SK-N-SH (cell line): ENCODE data around the gene ERGIC1. TPM values are rescaled to one million over a fixed set of nuclear protein-coding genes. Genes with fewer than 3 reads are reported as not detected.
A peak's percentile ranks its signal among the peaks of the same experiment; 100 is the strongest.

Experiments
- CTCF ChIA-PET: fragments of 300-600, 350-600 bp; formaldehyde crosslinking; extraction: SDS; loops from one replicate; lab custom pipeline; 2021; lab: Yijun Ruan, JAX
- POLR2A ChIA-PET: fragments of 350-600 bp; sonication (Branson Sonifier 250); formaldehyde crosslinking; extraction: SDS; loops from one replicate; lab custom pipeline; 2020; ENCODE audit warnings: antibody characterized with exemption, inconsistent platforms; lab: Yijun Ruan, JAX
- DNase-seq: peaks from one replicate; pipeline ENCODE4 v3.0.0; 2012
- H2AFZ ChIP-seq: fragments of 200-600 bp; sonication (generic); 2 replicates; pipeline ENCODE4 v1.8.1; 2016; ENCODE audit warnings: antibody characterized with exemption, mild to moderate bottlenecking, low read depth
- H3F3A ChIP-seq: fragments of 200-600 bp; sonication (generic); replicated peaks from 2 replicates; pipeline ENCODE3; 2016; ENCODE audit warnings: antibody characterized with exemption, mild to moderate bottlenecking; ENCODE audit not compliant: insufficient read depth
- H3K27ac ChIP-seq, 2 experiments: fragments of 200-500 bp in 1 of 2; fragments of 200-600 bp in 1 of 2; sonication (Bioruptor generic) in 1 of 2; sonication (generic), shearing (Covaris generic) in 1 of 2; 2 replicates each; pipeline versions ENCODE4 v1.5.1 to v1.6.1; 2014 to 2016; ENCODE audit warnings: low read depth in 2 of 2, inconsistent platforms in 1 of 2, low read length in 1 of 2, mild to moderate bottlenecking in 1 of 2, mixed read lengths in 1 of 2
- H3K27me3 ChIP-seq: fragments of 200-600 bp; sonication (generic), shearing (Covaris generic); 2 replicates; pipeline ENCODE4 v1.6.1; 2016; ENCODE audit warnings: mixed run types; ENCODE audit not compliant: insufficient read depth
- H3K36me3 ChIP-seq, 2 experiments: fragments of 200-500 bp in 1 of 2; fragments of 200-600 bp in 1 of 2; sonication (Bioruptor generic) in 1 of 2; sonication (generic) in 1 of 2; replicated peaks in 1 of 2; 2 replicates each; pipeline versions ENCODE3 to v1.5.1; 2014 to 2016; ENCODE audit warnings: low read length in 1 of 2, mild to moderate bottlenecking in 1 of 2; ENCODE audit not compliant: insufficient read depth in 2 of 2, control insufficient read depth in 1 of 2
- H3K4me1 ChIP-seq, 2 experiments: fragments of 200-500 bp in 1 of 2; fragments of 200-600 bp in 1 of 2; sonication (Bioruptor generic) in 1 of 2; sonication (generic), shearing (Covaris generic) in 1 of 2; 2 replicates each; pipeline versions ENCODE4 v1.5.1 to v1.6.1; 2014 to 2016; ENCODE audit warnings: low read depth in 1 of 2, low read length in 1 of 2, mixed run types in 1 of 2; ENCODE audit not compliant: insufficient read depth in 2 of 2, control insufficient read depth in 1 of 2
- H3K4me2 ChIP-seq: fragments of 200-600 bp; sonication (generic), shearing (Covaris generic); 2 replicates; pipeline ENCODE4 v1.6.1; 2017; ENCODE audit warnings: mixed run types
- H3K4me3 ChIP-seq, 2 experiments: fragments of 200-500 bp in 1 of 2; fragments of 200-600 bp in 1 of 2; sonication (Bioruptor generic) in 1 of 2; sonication (generic), shearing (Covaris generic) in 1 of 2; 2 replicates each; pipeline versions ENCODE4 v1.5.1 to v1.8.1; 2014 to 2016; ENCODE audit warnings: low read depth in 2 of 2, inconsistent platforms in 1 of 2, low read length in 1 of 2, mild to moderate bottlenecking in 1 of 2, mixed read lengths in 1 of 2, moderate library complexity in 1 of 2
- H3K79me2 ChIP-seq: fragments of 200-600 bp; sonication (generic); 2 replicates; pipeline ENCODE4 v1.8.1; 2017; ENCODE audit warnings: mild to moderate bottlenecking; ENCODE audit not compliant: insufficient read depth
- H3K9ac ChIP-seq: fragments of 200-600 bp; sonication (generic); 2 replicates; pipeline ENCODE4 v1.6.1; 2017; ENCODE audit warnings: mixed run types
- H3K9me2 ChIP-seq: fragments of 200-600 bp; sonication (generic); 2 replicates; pipeline ENCODE4 v1.6.1; 2017; ENCODE audit warnings: mixed run types
- H3K9me3 ChIP-seq: fragments of 200-600 bp; sonication (generic); 2 replicates; pipeline ENCODE4 v1.6.1; 2017; ENCODE audit warnings: mixed run types, mild to moderate bottlenecking, moderate library complexity
- H4K20me1 ChIP-seq: fragments of 200-600 bp; sonication (generic); 2 replicates; pipeline ENCODE4 v1.6.1; 2017; ENCODE audit warnings: mild to moderate bottlenecking, mixed run types; ENCODE audit not compliant: insufficient read depth
- CHD2 ChIP-seq: fragments of 150-350 bp; IDR thresholded peaks from 2 replicates; pipeline ENCODE4 v1.6.1; 2018; ENCODE audit warnings: low read length; ENCODE audit not compliant: partially characterized antibody
- ELF1 ChIP-seq: IDR thresholded peaks from 2 replicates; pipeline ENCODE4 v1.4.0; 2012
- EP300 ChIP-seq, 2 experiments: IDR thresholded peaks; 2 replicates each; pipeline versions ENCODE4 v1.4.0 to v1.6.1; 2012; ENCODE audit warnings: borderline replicate concordance in 1 of 2, low read depth in 1 of 2, low read length in 1 of 2
- FOSL2 ChIP-seq: IDR thresholded peaks from 2 replicates; pipeline ENCODE4 v1.4.0; 2012; ENCODE audit warnings: low read depth, mild to moderate bottlenecking, moderate library complexity, borderline replicate concordance
- FOXJ3 ChIP-seq: sonication (generic); formaldehyde crosslinking; IDR thresholded peaks from 2 replicates; pipeline ENCODE4 v1.5.1; 2020; ENCODE audit warnings: mild to moderate bottlenecking, missing genetic modification reagents
- GABPA ChIP-seq: IDR thresholded peaks from 2 replicates; pipeline ENCODE4 v1.4.0; 2012; ENCODE audit warnings: low read depth, mild to moderate bottlenecking
- MEF2A ChIP-seq: IDR thresholded peaks from 2 replicates; pipeline ENCODE4 v1.4.0; 2012; ENCODE audit warnings: low read depth, borderline replicate concordance
- NRF1 ChIP-seq: IDR thresholded peaks from 2 replicates; pipeline ENCODE4 v1.6.1; 2012; ENCODE audit warnings: low read depth, mild to moderate bottlenecking, low read length
- POLR2AphosphoS5 ChIP-seq: IDR thresholded peaks from 2 replicates; pipeline ENCODE4 v1.6.1; 2012; ENCODE audit warnings: low read depth, low read length
- RCOR1 ChIP-seq: fragments of 150-350 bp; IDR thresholded peaks from 2 replicates; pipeline ENCODE4 v1.6.1; 2017; ENCODE audit warnings: antibody characterized with exemption, low read length
- RFX5 ChIP-seq: IDR thresholded peaks from 2 replicates; pipeline ENCODE4 v1.6.1; 2012; ENCODE audit warnings: mild to moderate bottlenecking, improper control_type of control experiment, low read length
- RXRA ChIP-seq: IDR thresholded peaks from 2 replicates; pipeline ENCODE4 v1.4.0; 2012; ENCODE audit warnings: low read depth, mild to moderate bottlenecking, borderline replicate concordance
- SIN3A ChIP-seq: IDR thresholded peaks from 2 replicates; pipeline ENCODE4 v1.6.1; 2012; ENCODE audit warnings: low read depth, mild to moderate bottlenecking, low read length, moderate library complexity, borderline replicate concordance
- SMC3 ChIP-seq: IDR thresholded peaks from 2 replicates; pipeline ENCODE4 v1.6.1; 2012; ENCODE audit warnings: low read depth, low read length, improper control_type of control experiment
- TAF1 ChIP-seq: IDR thresholded peaks from 2 replicates; pipeline ENCODE4 v1.6.1; 2012; ENCODE audit warnings: low read depth, mild to moderate bottlenecking, low read length, moderate library complexity, borderline replicate concordance
- WGBS: methylation state at CpG from one replicate; pipeline ENCODE4 v1.1.6; 2017; ENCODE audit warnings: low lambda C conversion rate; 5-methylcytosine and 5-hydroxymethylcytosine counted together
- polyA plus RNA-seq, 3 experiments: library from polyadenylated mRNA; depleted of rRNA; stranded (reverse); fragments of >200 nt; gene quantifications; 2 replicates each; pipeline ENCODE4 v1.2.3, GENCODE V29; 2012
- TF ChIP-seq, protein P1 (sequence below): IDR thresholded peaks from 2 replicates; pipeline ENCODE4 v1.4.0; 2012; ENCODE audit warnings: low read depth, borderline replicate concordance
- TF ChIP-seq, protein P2 (sequence below): fragments of 150-350 bp; IDR thresholded peaks from 2 replicates; pipeline ENCODE4 v1.6.1; 2017; ENCODE audit warnings: antibody characterized with exemption, low read length, low read depth, borderline replicate concordance
- TF ChIP-seq, protein P3 (sequence below): IDR thresholded peaks from 2 replicates; pipeline ENCODE4; 2012
- TF ChIP-seq, protein P4 (sequence below): fragments of 200-600 bp; sonication (generic); IDR thresholded peaks from 2 replicates; pipeline ENCODE4 v1.6.1; 2017; ENCODE audit warnings: antibody characterized with exemption, mild to moderate bottlenecking, moderate library complexity
- TF ChIP-seq, protein P5 (sequence below): IDR thresholded peaks from 2 replicates; pipeline ENCODE4 v1.4.0; 2012; ENCODE audit warnings: low read depth, borderline replicate concordance

ERGIC1 gene
- polyA plus RNA-seq, 1 of the 3 experiments (the other 2 are of a cell fraction) = 101 TPM

DNA sequence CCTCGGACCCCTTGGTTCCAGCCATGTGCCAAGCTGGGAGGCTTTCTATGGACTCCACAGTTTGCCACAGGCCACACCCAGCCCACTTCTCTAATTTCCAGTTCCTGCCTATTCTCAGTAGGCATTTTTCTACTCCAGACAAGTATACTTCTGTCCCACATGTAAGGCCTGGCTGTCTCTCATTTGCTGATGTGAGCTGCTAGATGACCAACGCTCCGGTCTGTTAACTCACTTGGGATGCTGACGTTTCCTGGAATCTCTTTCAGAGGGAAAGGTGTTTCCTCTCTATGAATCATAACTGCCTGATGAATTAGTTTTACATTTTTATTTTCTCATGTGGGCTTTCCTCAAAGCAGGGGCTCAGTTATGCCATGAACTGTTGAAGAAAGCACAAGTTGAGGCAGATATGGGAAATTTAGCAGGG is 36.3 kb downstream of the ERGIC1 start (continued):
- TF ChIP-seq, protein P1, sequence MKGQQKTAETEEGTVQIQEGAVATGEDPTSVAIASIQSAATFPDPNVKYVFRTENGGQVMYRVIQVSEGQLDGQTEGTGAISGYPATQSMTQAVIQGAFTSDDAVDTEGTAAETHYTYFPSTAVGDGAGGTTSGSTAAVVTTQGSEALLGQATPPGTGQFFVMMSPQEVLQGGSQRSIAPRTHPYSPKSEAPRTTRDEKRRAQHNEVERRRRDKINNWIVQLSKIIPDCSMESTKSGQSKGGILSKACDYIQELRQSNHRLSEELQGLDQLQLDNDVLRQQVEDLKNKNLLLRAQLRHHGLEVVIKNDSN = no peak
- TF ChIP-seq MEF2A (no peak), CHD2 (no peak), RFX5 (no peak), EP300 (IDR thresholded peaks at IDR 0.05; ENCODE audit: borderline replicate concordance in 1 of 2, low read depth in 1 of 2, low read length in 1 of 2) (peak in 1 of 2 experiments; percentile 55; a peak in 1 of 4 replicates), FOXJ3 (CRISPR knock-in tag) (no peak), SMC3 (no peak), SIN3A (no peak), FOSL2 (peak; percentile 86), NRF1 (no peak), RXRA (no peak), ELF1 (no peak), POLR2AphosphoS5 (0 out of 2 replicates have a peak, but pooled peaks have one; percentile 58)
- TF ChIP-seq, protein P2, sequence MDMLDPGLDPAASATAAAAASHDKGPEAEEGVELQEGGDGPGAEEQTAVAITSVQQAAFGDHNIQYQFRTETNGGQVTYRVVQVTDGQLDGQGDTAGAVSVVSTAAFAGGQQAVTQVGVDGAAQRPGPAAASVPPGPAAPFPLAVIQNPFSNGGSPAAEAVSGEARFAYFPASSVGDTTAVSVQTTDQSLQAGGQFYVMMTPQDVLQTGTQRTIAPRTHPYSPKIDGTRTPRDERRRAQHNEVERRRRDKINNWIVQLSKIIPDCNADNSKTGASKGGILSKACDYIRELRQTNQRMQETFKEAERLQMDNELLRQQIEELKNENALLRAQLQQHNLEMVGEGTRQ = no peak
- TF ChIP-seq, protein P3, sequence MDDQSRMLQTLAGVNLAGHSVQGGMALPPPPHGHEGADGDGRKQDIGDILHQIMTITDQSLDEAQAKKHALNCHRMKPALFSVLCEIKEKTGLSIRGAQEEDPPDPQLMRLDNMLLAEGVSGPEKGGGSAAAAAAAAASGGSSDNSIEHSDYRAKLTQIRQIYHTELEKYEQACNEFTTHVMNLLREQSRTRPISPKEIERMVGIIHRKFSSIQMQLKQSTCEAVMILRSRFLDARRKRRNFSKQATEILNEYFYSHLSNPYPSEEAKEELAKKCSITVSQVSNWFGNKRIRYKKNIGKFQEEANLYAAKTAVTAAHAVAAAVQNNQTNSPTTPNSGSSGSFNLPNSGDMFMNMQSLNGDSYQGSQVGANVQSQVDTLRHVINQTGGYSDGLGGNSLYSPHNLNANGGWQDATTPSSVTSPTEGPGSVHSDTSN = peak; percentile 66
- TF ChIP-seq, protein P4, sequence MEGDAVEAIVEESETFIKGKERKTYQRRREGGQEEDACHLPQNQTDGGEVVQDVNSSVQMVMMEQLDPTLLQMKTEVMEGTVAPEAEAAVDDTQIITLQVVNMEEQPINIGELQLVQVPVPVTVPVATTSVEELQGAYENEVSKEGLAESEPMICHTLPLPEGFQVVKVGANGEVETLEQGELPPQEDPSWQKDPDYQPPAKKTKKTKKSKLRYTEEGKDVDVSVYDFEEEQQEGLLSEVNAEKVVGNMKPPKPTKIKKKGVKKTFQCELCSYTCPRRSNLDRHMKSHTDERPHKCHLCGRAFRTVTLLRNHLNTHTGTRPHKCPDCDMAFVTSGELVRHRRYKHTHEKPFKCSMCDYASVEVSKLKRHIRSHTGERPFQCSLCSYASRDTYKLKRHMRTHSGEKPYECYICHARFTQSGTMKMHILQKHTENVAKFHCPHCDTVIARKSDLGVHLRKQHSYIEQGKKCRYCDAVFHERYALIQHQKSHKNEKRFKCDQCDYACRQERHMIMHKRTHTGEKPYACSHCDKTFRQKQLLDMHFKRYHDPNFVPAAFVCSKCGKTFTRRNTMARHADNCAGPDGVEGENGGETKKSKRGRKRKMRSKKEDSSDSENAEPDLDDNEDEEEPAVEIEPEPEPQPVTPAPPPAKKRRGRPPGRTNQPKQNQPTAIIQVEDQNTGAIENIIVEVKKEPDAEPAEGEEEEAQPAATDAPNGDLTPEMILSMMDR = no peak

DNA sequence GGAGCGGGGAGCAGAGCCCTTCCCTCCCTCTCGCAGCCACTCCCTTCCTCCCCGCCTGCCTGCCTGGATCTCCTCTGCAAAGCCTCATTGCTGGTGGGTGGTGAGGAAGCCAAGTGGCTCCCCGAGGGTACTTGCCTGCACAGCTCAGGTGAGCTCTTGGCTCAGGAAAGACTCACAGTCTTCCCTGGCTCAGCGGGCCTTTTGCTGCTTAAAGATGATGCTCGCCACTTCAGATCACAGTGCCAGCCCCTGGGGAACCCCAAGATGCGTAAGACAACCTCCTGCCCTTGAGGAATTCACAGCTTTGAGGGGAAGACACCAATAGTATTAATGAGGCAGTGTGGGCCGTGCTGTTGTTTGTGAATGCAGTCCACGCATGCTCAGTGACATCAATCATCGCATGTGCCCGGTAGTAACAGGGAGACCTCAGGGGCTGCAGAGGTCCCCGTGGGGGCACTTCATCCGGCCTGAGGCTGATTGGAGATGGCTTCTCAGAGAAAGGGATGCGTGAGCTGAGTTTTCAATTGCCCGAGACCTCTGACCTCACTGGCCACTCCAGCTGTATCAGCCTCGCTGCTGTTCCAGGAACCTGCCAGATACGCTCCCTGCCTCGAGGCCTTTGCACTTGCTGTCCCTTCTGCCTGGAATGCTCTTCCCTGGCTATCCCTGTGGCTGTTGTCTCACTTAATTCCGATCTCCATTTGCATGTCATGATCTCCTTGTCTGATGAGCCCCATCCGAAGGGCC is 36.8 kb downstream of the ERGIC1 start:
- H4K20me1 ChIP-seq = 0 out of 2 replicates have a peak, but pooled peaks cover 4% of the 10 kb centered on the region
- H3K79me2 ChIP-seq = peaks cover 53% of the 10 kb centered on the region
- CTCF ChIA-PET = interaction anchor here (1.1 kb wide), 1 partner anchor 154 kb away, joined by 4 read pairs; no protein-coding TSS in a partner anchor
- H2AFZ ChIP-seq = no peak overlapping the region
- H3K27me3 ChIP-seq = no peaks in the 10 kb centered on the region
- POLR2A ChIA-PET = interaction anchor here (2.5 kb wide), 1 partner anchor 100 kb away, joined by 7 read pairs; the partner anchor contains the start of gene DUSP1
- no peaks in the 10 kb centered on the region for H3K36me3 ChIP-seq
- 79% methylated on average over 19 of the region's 20 CpGs for WGBS
- H3K27ac ChIP-seq = peak overlapping the region; percentile 60 to 99
- peak; percentile 41 for DNase-seq
- H3K4me3 ChIP-seq = no peak overlapping the region
- H3K4me1 ChIP-seq = peaks cover 47 to 70% of the 10 kb centered on the region in 2 experiments; a peak in 3 of 4 replicates
- H3F3A ChIP-seq = peaks cover 50% of the 10 kb centered on the region
- no peaks in the 10 kb centered on the region for H3K9me2 ChIP-seq
- H3K9ac ChIP-seq = peak overlapping the region; percentile 64
- peak overlapping the region; percentile 92 for H3K4me2 ChIP-seq
- H3K9me3 ChIP-seq = no peaks in the 10 kb centered on the region
- TF ChIP-seq RCOR1 (no peak), GABPA (no peak), EP300 (IDR thresholded peaks at IDR 0.05; ENCODE audit: borderline replicate concordance in 1 of 2, low read depth in 1 of 2, low read length in 1 of 2) (no peak), TAF1 (no peak)
- TF ChIP-seq, protein P5, sequence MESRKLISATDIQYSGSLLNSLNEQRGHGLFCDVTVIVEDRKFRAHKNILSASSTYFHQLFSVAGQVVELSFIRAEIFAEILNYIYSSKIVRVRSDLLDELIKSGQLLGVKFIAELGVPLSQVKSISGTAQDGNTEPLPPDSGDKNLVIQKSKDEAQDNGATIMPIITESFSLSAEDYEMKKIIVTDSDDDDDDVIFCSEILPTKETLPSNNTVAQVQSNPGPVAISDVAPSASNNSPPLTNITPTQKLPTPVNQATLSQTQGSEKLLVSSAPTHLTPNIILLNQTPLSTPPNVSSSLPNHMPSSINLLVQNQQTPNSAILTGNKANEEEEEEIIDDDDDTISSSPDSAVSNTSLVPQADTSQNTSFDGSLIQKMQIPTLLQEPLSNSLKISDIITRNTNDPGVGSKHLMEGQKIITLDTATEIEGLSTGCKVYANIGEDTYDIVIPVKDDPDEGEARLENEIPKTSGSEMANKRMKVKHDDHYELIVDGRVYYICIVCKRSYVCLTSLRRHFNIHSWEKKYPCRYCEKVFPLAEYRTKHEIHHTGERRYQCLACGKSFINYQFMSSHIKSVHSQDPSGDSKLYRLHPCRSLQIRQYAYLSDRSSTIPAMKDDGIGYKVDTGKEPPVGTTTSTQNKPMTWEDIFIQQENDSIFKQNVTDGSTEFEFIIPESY = no peak
